GM21786 (cell line): ENCODE measurements around the gene RARRES2.

Experiments
- ATAC-seq: cut with Tn5 transposase; IDR thresholded peaks from one replicate; pipeline ENCODE4 v1.9.1; 2021; ENCODE audit not compliant: unreplicated experiment

The RARRES2 gene

DNA sequence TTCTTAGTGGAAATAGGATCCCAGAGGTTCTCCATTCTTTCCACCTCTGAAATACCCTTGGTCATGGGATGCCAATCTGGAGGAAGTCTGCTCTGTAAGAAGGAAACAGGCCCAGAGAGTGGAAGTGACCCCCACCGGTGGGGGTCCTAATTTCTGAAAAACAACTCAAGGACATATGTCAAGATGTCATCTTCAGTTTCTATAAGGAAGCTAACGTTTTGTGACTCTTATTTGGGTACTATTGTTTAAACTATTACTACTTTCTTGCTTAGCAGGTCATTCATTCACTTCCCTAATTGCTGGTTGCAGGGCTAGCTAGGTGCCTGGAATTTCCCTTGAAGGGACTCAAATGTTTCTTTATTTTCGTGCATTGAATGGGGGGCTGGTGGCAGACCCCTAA lies 35.8 kb upstream of the RARRES2 start:
- ATAC-seq: no peak

- no peak for ATAC-seq
These were observed 35.1 kb upstream of the RARRES2 start for GRCh38 chr7:150376560-150376959.

- peak; percentile 21 for ATAC-seq
These were observed 34.5 kb upstream of the RARRES2 start for GRCh38 chr7:150375662-150376521.

GRCh38 chr7:150374472-150374871 lies 33.0 kb upstream of the RARRES2 start:
- no peak for ATAC-seq

- ATAC-seq: no peak
These were observed 32.6 kb upstream of the RARRES2 start for GRCh38 chr7:150374026-150374425.

DNA sequence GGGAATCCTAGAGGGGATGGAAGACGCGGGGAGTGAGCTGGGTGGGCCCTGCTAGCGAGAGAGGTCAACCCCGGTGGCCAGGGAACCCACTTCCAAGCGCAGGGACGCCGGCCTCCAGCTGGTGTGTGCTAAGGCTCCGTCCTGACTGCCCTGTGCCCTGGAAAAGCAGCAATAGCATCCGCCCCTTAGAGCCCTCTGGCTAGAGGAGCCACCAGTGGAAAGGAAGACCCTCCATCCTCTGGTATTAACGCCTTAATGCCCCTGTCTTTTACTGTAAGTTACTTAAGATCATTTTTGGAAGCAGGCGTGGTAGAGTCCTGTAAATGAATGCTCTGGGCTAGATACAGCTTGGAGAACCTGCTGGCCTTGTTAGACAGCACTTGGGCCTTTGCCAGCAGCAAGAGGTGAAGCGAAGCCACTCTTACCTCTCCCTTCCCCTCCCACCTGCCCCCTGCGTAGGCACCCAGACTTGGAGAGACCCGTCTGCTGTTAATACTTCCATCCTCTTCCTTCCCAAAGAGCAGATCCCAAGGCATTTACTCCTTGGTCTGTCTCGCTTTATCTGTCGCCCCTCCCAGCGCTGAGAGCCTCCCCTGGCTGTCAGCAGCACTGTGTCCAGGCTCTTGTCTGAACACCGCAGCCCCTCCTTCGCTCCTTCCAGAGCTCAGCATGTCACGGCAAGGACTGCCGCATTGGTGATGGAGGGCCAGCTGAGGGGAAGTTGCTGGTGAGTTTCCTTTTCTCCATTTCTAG lies 31.8 kb upstream of the RARRES2 start:
- ATAC-seq: no peak

- no peak for ATAC-seq
These were observed 31.0 kb upstream of the RARRES2 start for GRCh38 chr7:150372271-150373048.

GRCh38 chr7:150371996-150372270 lies 30.5 kb upstream of the RARRES2 start:
- ATAC-seq: no peak

DNA sequence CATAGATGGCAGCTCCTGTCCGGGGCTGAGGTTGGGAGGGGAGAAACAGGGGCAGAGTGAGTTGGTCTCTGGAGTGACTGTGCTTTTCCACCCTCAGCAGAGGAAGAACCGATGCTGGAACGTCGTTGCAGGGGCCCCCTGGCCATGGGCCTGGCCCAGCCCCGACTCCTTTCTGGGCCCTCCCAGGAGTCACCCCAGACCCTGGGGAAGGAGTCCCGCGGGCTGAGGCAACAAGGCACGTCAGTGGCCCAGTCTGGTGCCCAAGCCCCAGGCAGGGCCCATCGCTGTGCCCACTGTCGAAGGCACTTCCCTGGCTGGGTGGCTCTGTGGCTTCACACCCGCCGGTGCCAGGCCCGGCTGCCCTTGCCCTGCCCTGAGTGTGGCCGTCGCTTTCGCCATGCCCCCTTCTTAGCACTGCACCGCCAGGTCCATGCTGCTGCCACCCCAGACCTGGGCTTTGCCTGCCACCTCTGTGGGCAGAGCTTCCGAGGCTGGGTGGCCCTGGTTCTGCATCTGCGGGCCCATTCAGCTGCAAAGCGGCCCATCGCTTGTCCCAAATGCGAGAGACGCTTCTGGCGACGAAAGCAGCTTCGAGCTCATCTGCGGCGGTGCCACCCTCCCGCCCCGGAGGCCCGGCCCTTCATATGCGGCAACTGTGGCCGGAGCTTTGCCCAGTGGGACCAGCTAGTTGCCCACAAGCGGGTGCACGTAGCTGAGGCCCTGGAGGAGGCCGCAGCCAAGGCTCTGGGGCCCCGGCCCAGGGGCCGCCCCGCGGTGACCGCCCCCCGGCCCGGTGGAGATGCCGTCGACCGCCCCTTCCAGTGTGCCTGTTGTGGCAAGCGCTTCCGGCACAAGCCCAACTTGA lies 29.9 kb upstream of the RARRES2 start:
- ATAC-seq: no peak

DNA sequence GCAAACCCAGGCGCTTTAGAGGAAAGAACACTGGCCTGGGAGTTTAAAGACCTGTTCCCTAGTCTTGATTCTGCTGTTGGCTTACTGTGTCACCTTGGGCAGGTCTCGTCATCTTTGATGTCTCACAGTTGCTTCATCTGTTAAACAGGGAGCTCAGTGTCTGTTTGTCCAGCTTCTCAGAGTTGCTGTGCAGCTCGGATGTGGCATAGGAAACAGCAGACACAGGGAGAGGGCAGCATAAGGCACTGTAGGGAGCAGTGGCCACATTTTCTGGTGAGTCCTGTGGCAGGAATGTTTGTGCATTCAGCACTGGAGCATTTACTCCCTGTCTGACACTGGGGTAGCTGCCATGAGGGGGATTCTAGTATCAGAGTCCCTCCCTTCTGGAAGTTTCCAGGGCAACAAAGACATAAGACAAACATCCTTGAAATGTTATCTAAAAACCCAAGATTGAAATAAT lies 29.2 kb upstream of the RARRES2 start:
- no peak for ATAC-seq

DNA sequence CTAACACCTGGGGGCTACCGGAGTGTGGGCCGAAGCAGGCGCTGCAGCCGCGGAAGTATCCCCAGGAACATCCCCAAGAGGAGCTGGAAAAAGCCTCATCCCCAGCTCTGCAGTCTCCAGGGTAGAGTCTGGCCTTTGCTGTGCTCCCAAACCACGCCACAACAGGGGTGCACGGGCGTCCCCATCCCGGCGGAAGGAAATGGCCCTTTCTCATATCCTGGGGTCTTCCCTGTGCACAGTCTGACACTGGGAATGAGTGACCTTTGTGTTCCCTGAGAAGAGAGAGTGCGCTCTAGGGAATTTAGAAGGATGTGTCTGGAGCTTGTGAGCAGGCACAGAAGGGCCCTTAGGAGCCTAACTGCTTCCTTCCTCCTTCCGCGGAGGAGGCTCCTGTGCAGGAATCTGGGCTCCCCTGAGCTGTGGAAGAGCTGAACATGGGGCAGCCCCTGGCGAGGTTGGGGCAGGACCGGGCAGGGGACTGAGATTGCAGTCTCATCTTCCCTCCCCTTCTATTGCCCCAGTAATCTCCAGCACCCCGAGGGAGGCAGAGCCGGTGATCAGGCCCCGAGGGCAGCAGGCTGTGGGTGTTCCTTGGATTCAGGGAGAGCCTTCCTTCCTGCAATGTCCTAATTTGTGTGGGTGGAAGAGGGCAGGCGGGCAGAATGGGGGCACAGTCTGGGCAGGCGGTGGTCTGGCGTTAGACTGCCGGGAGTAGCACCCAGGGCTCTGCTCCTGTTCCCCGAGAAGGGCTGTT lies 28.5 kb upstream of the RARRES2 start:
- no peak for ATAC-seq

DNA sequence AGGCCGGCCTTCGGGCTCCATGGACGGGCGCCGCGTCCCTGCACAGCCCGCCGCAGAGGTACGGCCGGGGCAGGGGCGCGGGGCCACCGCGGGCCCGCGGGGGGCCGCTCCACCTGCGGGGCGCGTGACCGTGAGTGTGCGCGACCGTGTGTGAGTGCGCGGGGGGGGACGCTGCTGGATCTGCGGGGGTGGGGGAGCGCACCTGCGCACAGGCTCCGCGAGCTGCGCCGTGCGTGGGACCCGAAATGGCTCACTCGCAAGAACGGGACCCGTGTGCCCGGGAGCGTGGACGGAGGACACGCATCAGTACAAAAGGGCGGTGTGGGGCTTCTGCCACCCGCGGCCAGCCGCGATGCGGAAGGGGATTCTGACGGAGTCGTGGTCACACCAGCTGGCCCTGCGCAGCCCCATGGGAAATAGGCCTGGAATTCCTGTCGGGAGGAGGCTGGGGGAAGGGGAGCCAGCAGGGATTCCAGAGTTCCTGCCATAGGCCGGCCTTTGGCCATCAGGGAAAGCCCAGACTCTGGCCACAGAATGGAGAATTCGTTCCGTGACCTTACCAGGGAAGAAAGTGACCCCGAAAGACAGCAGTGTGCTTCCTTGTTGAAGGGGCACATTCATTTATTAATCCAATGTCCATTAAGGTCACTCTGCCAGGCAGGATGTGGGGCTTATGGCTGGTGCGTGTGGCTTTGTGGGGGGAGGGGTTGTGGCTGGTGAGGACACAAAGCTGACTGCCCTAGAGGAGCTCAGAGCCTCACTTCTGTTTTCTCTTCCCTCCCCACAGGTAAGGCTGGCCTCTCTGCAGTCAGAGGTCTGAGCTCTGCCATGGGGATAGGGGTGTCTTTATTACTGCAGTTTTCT lies 27.7 kb upstream of the RARRES2 start:
- peak; percentile 46 for ATAC-seq

GRCh38 chr7:150368096-150368883 lies 26.9 kb upstream of the RARRES2 start, which contains the start of gene REPIN1:
Gene REPIN1, plus strand, starts transcription at chr7:150368822. Its CDS starts 890 bp downstream, at chr7:150369712.
- peak; percentile 40 for ATAC-seq

DNA sequence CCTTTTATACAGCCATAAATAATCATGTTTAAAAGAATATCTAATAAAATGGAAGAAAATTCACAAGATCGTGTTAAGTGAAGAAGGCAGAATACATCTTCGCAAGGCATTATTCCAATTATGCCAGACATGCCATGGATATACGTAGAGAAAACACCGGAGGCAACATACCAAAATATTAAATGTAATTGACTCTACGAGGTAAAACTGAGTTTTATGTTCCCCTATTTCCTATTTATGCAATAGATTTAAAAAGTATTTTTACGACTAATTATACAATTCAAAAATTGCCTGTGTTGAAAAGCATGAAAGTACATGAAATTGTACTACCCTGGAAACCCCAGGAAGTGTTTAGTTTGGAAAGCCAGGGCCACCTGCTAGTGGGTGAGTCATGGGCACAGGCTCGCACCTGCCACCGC lies 26.3 kb upstream of the RARRES2 start:
- ATAC-seq: no peak

- no peak for ATAC-seq
These were observed 24.4 kb upstream of the RARRES2 start for GRCh38 chr7:150365673-150366398.

- ATAC-seq: no peak
These were observed 23.8 kb upstream of the RARRES2 start for GRCh38 chr7:150365194-150365593.

GRCh38 chr7:150363872-150364271 lies 22.4 kb upstream of the RARRES2 start:
- ATAC-seq: peak; percentile 34
